ENCODE measurements around the gene WDR4.
"Not testable (repeated sequence)": the region's sequence is repeated elsewhere in the genome, so short reads cannot be mapped to it uniquely, and the experiment has no call there.

The WDR4 gene

DNA sequence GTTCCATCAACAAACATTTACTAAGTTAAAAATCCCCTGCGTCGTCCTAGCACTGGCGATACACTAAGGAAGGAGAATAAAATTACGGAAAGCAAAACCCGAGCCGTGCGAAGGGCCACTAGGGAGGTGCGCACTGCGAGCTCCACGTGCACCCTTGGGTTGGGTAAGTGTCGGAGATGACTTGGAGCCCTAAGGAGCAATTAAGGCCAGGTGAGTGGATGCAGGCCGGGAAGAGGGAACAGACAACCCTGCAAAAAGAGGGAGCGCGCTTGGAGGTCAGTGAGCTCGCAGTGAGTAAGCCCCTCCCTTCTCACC, 704 bp downstream of the WDR4 start:
- no peak for DNase-seq (ENCODE audit: low read depth in 2 of 2)

DNA sequence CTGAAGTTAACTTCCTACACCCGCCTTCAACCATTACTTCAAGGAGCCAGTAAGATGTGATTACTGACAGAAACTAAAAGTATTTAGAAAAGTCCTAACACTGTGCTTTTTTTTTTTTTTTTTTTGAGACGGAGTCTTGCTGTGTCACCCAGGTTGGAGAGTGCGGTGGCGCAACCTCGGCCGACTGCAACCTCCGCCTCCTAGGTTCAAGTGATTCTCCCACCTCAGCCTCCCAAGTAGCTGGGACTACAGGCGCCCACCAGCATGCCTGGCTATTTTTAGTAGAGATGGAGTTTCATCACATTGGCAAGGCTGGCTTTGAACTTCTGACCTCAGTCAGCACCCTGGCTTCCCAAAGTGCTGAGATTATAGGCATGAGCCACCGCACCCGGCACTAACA, 3.5 kb downstream of the WDR4 start:
- not testable (repeated sequence) for DNase-seq (ENCODE audit: low read depth in 2 of 2)

DNA sequence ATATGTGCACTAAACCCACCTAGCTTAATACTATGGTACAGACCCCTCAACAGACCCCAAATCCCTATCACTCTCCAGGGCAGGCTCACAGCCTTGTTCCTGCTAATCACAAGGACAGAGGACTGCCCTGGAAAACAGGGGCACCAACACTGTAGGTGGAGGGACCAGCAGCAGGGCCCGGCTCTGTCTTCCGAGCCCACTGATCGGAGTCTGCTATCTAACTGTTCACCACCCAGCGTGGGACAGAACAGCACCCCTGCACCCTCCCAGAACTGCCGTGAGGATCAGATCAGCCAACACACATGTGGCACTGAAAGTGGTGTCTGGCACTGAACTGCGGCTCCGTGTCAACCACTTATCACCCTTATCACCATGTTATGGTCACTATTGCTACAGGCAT, 6.2 kb downstream of the WDR4 start:
- no peak for DNase-seq (ENCODE audit: low read depth in 2 of 2)

DNA sequence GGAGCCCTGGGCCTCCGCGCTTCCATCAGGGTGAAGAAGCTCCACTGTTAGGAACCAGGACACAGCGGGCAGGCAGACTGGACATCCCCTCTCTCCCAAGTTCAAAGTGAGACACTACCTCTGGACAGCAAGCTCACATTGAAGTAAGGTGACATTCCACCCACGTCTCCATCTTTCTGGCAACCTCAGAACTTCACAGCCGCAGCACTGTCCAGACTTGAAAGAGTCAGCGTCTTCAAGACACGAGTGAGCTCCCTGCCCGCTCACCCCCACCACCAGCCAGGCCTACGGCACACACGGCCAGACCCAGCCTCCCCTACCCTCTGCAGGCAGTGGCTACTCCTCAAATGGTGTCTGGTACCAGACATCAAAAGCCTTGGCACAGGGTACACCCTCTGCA, 11.1 kb downstream of the WDR4 start:
- no peak for DNase-seq (ENCODE audit: low read depth in 2 of 2)

DNA sequence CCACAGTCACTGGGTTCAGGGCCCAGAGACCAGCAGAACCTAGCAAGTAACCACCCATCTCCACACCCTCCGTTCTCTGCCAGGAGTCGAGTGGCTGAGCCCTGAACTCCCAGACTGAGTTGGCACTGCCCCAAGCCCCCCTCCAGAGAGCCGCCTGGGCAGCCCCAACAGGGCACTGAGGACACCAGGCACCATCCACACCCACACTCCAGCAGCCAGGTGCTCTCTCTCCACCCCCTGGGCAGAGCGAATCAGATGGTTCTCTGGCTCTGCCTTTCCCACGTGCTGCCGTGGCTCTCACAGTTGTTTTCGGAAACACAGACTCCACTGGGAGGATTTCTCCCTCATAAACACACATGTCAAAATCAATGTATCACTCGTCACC, 13.6 kb downstream of the WDR4 start:
- DNase-seq (ENCODE audit: low read depth in 2 of 2) = no peak

DNA sequence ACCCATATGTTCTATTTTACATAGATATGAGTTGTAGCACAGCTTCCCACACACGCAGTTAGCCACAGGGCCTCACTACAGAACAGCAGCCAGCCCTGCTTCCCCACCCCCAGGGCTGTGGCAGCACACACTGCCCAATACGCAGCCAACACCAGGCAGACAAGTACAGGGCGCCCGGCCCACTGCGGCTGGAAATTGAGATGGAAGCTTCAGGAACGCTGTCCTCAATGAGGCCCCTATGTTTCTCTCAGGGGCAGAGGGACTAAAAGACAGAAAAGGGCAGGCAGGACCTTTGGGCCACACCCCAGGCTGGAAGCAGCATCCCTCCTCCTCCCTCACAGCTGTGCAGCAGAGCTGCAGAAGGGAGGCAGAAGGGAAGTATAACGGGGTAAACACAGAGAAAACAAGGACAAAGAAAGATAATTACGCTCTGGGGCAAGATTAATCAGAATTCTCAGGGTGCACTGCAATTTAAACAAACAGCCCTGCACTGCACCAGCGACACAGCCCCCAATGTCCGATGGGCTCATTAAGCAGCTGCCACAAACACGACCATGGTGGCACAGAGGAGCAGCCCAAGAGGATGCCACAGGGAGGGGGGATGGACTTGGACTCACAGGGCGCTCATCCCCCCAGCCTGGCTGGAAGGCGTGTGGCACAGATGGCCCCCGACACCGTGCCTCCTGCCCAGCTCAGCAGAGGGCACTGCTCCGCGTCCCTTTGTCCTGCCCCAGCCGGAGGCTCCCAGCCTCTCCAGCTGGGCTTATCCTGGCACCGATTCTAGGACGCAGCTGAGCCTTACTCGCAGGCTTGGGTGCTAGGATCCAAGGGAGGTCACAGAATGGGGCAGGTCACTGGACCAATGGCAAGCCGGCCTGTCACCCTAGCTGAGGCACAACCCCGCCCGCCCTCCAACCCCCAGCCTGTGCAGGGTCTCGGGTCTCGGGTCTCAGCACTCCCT, 14.2 kb downstream of the WDR4 start:
- no peak for DNase-seq (ENCODE audit: low read depth in 2 of 2)

DNA sequence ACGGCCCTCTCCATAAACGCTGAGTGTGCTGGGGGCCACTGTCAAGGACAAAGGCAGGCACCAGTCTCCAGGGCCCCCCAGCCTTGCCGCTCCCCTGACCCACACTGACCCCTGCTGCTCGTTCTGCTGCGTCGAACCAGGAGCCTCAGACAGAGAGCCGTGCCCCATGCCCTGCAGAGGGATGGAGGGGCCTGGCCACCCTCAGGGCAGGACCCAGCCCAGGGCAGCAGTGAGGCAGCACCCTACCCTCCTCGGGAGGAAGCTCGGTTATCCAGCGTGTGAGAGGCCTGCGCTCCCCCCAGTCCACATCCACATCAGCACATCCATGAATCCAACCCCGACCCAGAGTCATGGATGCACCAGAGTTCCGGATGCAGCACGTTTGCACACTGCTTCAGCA, 15.1 kb downstream of the WDR4 start:
- DNase-seq (ENCODE audit: low read depth in 2 of 2) = no peak

DNA sequence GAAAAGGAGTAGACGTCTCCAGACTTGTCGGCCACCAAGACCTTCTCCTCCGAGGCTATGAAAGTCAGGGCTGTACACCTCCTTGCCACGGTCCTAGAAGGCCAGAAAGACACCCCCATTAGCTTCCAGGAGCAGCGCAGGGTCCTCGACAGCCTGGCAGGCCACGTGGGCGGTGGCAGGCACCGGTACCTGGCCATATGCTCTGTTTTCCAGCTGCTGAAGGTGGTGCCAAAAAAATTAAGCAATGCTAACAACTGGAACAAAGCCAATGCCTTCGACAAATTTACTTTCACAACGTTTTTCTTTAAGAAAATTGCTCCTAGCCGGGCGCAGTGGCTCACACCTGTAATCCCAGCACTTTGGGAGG, 15.9 kb downstream of the WDR4 start:
- DNase-seq (ENCODE audit: low read depth in 2 of 2) = no peak

DNA sequence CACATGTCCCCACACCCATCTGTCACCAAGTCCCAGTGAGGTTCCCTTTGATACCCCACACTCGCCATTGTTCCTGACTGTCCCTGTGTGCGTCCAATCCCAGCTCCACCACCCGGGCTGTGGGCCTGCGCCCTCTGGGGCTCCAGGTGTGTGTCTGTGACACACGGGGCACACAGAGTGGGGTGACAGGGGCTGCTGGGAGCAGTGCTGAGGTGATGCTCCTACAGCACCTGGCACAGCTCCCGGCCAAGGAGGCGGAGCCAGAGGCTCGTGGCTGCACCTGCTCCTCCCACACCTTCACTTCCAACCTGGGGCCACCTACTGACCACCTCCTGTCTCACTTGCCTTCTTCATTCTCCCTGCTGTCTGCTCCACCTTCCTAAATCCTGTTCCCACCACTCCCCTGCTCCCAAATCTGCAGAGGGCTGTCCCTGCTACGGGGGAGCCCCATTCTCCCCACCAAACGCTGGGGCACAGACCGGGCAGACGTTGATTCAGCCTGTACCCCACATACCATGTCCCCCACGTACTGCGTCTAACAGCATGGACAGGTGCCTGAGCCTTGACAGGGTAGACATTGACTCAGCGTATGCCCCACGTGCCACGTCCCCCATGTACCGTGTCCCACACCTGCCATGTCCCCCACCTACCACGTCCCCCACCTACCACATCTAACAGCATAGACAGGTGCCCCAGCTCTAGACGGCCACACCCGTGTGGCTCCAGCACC, 16.4 kb downstream of the WDR4 start:
- no peak for DNase-seq (ENCODE audit: low read depth in 2 of 2)

DNA sequence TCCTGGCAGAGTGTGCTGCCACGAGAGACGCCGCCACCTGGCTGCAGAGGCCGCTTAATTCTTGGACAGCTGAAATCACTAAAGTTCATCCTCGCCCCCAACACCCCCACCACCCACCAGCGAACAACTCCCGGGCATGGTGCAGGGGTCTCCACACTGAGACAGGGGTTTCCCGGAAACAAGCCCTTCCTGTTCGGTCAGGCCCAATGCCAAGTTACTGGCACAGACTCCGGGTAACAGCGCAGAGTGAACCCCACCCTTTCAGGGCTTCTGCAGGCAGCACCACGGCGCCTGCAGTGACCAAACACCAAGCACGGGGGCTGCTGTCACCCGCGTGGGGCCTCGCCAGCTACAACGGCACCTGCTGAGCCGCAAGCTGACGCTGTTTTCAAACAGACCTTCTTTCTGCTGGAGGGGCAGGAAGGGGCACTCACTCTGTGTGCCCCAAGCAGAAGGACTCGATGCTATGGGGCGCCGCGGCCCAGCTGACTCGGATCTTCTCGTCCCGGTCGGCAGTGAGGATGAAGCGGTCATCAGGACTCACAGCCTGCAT, 17.4 kb downstream of the WDR4 start:
- DNase-seq (ENCODE audit: low read depth in 2 of 2) = no peak

DNA sequence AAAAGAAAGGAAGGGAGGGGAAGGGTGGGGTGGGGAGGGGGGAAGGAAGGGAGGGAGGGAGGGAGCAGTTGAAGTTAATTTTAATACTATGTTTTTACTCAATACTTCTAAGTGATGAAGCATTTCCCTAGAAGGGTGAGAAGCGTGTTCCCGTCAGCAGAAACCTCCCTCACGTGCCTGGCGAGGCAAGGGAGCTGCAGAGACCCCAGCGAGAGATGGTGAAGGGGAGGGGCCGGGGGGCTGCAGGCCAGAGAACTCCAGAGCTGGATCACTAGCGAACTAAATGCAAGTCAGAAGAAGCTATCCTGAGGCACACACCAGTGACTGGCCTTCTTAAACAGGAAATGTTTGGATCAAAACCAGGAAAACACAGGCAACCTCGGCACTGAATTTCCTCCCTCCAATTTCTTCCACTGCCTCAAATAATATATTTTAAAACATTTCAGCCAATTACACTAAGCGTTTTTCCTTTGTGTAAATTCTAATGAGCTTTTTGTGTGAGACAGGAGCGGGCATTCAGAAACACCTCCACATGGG, 18.0 kb downstream of the WDR4 start:
- no peak for DNase-seq (ENCODE audit: low read depth in 2 of 2)

DNA sequence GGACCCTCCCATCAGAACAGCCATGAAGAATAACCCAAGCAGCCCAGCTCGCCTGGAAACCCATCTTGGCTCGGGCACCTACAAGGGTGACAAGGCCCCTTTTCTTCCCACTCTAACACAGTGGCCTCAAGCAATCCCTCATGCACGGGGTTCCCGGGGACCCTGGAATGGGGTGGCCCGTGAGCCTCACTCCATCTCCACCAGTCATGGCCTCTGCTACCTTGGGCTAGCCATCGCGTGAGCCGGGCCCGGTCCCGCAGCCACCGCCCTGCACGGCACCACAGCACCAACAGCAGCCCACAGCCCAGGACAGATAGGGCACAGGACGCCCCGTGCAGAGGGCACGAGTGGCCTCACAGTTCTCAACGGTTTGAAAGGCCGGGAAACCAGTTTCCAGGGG, 19.0 kb downstream of the WDR4 start:
- no peak for DNase-seq (ENCODE audit: low read depth in 2 of 2)

DNA sequence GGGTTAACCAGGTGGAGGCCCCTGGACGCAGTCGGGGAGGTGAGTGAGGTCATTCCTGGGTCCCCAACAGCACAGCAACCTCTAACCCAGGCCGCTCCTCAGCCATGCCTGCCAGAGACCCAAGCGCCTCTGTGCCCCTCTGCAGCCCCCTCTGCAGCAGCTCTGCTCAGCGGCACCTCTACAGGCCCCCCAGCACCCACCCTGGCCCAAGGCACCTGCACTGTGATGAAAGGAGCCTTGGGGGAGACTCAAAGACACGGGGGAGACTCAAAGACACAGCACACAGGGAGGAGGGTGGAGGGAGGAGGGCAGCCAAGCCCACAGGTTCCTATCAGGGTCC, 19.5 kb downstream of the WDR4 start:
- no peak for DNase-seq (ENCODE audit: low read depth in 2 of 2)

DNA sequence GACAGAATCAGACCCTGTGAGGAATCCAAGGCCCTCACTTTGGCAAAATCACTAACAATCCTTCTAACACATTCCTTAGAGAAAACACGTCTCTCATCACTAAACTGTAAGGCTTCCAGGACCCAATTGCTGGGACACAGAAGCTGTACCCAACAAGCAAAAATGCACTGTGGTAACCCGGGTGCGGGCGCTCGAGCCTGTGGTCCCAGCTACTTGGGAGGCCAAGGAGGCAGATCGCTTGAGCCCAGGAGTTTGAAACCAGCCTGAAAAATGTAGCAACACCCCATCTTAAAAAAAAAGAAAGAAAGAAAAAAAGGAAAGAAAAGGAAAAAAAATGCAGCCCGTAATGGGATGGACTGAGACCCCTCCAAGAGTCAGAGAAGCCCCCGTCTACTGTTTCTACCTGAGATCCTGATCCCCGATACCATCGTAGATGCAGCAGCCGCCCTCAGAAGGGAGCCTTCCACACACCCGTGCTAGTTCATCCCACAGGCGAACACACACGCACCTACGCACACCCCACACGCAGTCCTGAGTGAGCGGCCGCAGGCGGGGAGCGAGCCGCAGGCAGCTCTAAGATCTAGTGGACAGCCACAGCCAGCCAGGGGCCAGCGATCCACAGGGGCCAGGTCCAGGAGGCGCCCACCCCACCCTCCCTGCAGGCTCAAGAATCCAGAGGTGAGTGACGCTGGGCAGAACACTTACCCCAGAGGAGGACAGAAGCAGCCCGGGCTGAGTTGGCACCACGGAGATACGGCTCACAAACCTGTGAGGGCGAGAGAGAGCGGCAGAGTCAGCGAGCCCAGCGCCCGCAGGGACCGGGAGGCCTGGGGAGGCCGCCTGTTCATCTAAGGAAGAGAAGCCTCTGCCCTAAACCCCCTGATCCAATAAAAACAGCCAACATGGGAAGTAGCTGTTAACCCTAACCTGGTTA, 20.1 kb downstream of the WDR4 start:
- no peak for DNase-seq (ENCODE audit: low read depth in 2 of 2)

DNA sequence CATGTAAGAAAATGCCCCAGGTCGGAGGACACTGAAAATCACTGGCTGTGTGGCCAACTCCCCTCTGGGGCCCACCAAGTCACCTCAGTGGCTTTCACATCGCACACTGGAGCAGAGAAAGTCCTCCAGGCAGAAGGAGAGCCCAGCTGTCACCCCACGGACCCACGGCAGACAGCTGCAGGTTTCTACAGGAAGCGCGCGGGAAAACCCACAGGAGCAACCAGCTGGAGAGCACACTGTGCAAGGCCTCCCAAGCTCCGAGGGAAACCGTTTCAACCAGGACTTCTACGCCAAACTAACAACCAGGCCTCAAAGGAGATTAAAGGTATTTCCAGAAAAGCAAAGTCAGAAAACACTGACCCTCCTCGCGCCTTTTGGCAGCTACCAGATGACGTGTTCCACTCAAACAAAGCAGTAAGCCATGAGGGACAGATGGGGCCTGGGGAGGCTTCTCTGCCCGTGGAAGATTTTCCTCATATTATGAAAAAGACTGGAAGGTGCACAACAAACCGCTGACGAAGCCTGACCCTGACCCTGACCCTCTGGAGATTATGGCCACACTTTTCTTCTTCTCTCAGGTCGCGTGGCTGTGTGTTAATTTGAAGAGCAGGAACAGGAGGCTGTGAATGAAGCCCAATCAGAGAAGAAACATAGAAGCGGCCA, 21.0 kb downstream of the WDR4 start:
- DNase-seq (ENCODE audit: low read depth in 2 of 2) = no peak

DNA sequence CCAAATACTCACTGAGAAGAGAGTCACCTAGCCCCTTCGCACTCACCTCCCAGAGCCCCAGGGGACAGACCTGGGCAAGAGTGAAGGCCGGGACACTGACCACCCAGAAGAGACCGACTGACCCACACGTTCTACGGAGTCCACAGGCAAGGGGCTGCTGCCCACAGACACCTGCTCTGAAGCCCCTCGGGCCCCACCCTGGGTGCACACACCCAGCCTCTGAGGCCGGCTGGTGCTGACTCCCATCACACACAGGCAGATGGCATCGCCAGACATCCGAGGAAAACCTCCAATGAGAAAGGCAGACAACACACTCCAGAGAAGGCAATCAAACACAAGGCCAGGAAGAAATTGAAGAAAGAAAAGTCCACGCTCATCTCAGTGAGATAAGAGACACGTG, 22.1 kb downstream of the WDR4 start:
- no peak for DNase-seq (ENCODE audit: low read depth in 2 of 2)

DNA sequence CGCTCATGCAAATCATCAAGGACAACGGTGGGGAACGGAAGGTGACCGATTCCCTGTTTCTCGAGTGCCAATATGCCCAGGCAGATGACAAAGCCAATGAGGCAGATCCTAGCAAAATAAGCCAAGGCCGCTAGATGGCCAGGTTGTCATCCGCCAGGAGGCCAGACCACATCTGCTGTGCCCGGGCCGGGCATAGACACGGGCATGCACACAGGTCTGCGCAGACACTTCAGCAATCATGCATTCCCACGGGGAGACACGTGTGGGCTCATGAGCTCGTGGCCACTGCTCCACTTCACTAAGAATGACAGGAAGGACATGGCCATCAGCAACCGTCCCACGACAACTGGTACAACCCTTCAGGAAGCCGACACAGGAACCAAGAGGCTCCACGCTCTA, 23.4 kb downstream of the WDR4 start:
- DNase-seq (ENCODE audit: low read depth in 2 of 2) = no peak

DNA sequence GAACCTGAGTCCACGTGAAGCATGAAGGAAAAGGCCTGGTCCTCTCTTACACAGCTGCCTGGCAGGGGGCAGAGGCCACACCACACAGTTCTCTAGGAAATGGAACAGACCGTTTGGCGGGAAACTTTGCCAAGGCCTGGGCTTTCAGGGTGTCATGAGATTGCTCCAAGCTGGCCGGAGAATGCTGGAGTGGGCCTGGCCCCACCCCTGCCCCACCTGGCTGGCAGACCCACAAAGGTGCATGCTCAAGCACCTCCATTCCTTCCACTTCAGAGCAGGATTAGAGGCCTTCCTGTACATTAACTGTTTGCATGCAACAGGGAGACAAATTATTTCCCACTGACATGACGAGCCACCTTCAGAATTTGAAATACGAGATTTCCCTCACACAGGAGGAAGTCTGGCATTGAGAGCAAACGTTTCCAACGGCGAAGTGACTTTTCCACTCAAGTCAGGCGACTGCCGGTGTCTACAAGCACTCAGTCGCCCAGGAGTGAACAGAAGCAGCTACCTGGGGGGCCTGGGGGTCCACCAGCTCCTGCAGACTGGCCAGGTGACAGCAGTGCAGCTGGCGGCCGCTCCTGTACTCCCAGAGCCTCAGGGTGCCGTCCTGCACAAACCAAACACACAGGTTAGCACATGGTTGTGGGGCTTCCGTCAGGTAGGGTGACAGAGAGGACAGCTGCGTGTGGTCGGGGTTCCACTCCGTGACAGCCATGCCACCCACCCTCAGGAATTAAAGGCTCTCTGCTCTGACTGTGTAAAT, 24.0 kb downstream of the WDR4 start:
- DNase-seq (ENCODE audit: low read depth in 2 of 2) = no peak

DNA sequence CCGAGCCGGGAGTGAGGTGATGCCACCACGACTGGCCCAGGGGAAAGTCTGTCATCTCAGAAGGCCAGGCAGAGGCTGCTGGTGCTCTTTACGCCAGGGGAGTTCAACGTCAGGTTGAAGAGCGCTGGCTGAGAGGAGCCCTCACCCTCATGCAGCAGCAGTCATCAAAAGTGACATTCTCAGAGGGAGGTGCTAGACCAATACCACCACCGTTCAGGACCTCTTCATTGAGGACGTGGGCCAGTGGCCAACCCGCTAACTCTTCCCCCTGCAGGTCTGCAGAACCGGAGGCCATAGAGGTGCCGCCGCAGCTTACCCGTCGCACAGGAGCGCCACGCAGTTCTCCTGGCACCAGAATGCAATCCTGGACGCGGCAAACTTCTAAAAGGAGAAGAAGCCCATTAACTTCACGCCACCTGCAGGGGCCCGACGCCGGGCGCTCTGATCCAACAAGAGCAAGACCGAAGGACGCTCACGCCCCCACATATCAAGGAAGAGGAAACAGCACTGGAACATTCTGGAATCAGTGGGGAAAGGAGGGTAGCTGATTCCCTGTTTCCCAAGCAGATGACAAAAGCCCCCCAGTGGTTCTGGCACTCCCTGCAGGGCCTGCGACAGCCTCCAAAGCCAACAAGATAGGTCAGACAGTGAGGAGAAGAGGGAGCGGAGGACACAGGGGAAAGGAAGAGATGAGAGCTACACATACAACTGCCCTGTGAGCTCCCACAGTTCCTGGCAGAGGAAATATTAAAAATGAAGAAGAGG, 24.9 kb downstream of the WDR4 start:
- DNase-seq (ENCODE audit: low read depth in 2 of 2) = no peak

DNA sequence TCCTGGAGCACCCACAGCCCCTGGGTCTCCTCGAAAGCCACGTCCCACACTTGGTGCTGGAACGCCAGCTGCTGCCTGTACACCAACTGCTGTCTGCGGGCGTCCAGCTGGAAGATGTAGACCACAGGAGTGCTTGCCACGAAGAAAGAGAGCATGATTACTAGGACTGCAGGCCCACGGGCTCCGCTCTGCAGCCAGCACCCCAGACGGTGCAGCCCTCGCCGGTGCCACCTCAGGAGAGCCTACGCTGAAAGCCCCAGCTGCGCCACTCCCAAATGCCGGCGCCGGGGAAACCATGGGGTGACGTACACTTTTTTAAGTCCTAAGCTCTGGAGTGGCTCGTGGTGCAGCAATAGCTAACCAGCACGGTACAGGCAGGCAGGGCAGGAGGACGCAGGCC, 25.7 kb downstream of the WDR4 start:
- DNase-seq (ENCODE audit: low read depth in 2 of 2) = no peak

Data from stimulated activated CD4-positive, alpha-beta T cell treated with anti-CD3 and anti-CD28 coated beads, Interleukin-1b, Interleukin-23, amount 100 ng/mL, for 4 hours (primary cell).